Measurements from ENCODE around the gene DOK6.

Gene DOK6

DNA sequence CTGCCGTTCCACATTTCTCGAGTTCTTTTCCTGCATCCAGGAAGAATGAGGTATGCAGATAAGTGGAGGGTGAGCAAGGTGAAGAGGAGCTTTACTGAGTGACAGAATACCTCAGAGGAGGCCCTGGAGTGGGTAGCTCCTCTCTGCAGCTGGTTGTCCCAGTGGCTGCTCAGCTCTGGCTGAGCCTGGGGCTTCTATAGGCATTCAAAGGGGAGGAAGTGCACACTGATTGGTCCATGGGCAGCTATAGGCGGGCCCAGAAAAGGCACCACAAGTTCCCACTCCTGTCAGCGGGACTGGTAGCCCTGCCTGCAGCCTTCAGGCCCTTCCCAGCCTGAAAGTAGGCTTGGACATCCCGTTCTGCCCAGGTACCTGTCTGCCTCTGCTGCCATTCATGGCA lies 94.7 kb downstream of the DOK6 start:
- ChIA-PET CTCF (no interaction called here), POLR2A (no interaction called here)
- H3K4me3 ChIP-seq (ENCODE audit: low read depth, low read length): no peak overlapping the region
- DNase-seq (ENCODE audit: low read depth, low spot score): no peak
- TF ChIP-seq CTCF (IDR thresholded peaks at IDR 0.05; ENCODE audit: insufficient read depth, low read length, missing control alignments): no peak

DNA sequence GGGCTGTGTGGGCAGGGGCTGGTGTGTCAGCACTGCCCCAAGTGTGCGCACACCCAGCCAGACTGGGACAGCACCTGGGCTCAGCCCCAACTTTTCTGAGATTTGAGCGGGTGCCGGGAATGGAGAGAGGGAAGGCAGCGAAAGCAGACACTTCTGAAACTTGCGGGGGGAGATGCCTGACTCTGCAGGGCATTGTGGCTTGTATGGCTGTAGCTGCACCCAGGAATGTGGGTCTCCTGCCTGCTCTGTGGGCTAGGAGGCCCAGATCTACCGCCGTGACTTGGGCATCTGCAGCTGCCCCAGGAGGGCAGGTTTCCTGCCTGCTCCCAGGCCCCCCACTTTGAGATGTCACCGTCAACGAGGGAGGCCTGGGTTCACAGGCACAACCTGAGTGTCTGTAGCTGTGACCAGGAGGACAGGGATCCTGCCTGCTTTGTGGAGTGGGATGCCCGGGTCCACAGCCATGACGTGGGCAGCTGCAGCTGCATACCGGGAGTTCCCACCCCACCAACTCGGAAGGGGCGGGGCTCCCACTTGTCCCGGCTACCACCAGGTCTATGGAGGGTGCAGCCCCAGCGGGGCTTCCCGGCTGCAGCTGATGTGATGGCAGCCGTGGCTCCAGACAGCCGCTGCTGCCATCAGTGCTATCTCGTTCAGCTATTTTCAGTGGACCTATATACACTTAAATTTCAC lies 95.3 kb downstream of the DOK6 start:
- DNase-seq (ENCODE audit: low read depth, low spot score): no peak
- ChIA-PET POLR2A (no interaction called here), CTCF (no interaction called here)
- H3K4me3 ChIP-seq (ENCODE audit: low read depth, low read length): no peak overlapping the region
- TF ChIP-seq CTCF (IDR thresholded peaks at IDR 0.05; ENCODE audit: insufficient read depth, low read length, missing control alignments): no peak

DNA sequence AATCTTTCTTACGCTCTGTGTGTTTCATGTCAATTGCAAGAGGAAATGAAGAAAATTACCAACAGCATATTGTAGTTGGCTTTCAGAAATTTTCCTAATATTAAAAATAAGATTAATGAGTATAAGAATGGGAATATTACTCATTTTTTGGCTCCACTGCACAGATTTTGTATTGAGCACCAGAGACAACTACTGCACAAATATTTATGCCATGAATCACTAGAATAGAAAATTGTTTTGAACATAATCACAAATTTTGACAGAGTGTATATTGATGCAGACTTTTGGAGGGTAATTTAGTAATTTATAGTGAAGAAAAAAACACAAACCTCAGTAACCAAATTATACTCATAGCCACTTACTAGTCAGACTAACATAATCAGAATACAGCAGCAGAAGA lies 118.3 kb downstream of the DOK6 start:
- H3K4me3 ChIP-seq (ENCODE audit: low read depth, low read length): no peak overlapping the region
- ChIA-PET CTCF (no interaction called here), POLR2A (no interaction called here)
- TF ChIP-seq CTCF (IDR thresholded peaks at IDR 0.05; ENCODE audit: insufficient read depth, low read length, missing control alignments): no peak
- DNase-seq (ENCODE audit: low read depth, low spot score): no peak

GRCh38 chr18:69523582-69523981 lies 122.9 kb downstream of the DOK6 start:
- ChIA-PET CTCF (no interaction called here), POLR2A (no interaction called here)
- no peak overlapping the region for H3K4me3 ChIP-seq (ENCODE audit: low read depth, low read length)
- no peak for TF ChIP-seq CTCF (IDR thresholded peaks at IDR 0.05; ENCODE audit: insufficient read depth, low read length, missing control alignments)
- DNase-seq (ENCODE audit: low read depth, low spot score): no peak

DNA sequence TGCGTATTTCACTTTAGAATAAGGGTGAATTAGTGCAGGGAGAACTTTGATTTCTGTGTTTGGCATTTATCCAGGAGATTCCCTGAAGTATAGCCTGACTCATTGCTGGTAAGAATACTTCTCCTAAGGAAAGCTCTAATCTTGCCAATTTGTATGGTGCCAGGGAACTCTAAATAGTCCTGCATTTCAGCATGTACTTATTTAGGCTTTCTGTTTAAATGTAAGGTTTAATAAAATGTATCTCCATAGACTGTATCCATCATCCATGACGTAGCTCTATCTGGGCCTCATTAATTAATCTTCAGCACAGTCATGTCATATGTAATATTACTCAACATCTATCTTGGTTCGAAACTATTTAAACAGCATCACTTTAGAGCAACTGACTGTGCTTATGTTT lies 127.7 kb downstream of the DOK6 start:
- DNase-seq (ENCODE audit: low read depth, low spot score): no peak
- ChIA-PET POLR2A (no interaction called here), CTCF (no interaction called here)
- TF ChIP-seq CTCF (IDR thresholded peaks at IDR 0.05; ENCODE audit: insufficient read depth, low read length, missing control alignments): no peak
- H3K4me3 ChIP-seq (ENCODE audit: low read depth, low read length): no peak overlapping the region

DNA sequence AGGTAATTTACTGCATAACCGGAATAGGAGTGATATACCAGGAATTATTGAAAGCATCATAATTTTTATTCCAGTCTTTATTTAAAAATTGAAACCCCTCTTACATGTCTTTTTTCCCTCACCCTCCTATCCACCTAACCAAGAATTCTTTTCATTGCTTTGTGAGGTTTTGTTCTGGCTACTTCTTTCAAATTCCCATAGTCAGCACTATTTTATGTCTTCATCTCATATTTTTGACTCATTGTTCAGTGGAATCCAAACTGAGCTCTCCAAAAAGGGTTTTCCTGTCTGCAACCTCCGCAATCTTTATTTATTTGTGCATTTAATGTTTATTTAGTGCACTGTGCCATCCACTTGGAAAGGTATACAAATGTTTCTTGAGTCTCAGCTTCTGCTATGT lies 128.5 kb downstream of the DOK6 start:
- POLR2A ChIA-PET: no interaction called here
- CTCF ChIA-PET: no interaction called here

More for the DNA sequence above, 128.5 kb downstream of the DOK6 start:
- no peak overlapping the region for H3K4me3 ChIP-seq (ENCODE audit: low read depth, low read length)
- no peak for DNase-seq (ENCODE audit: low read depth, low spot score)
- no peak for TF ChIP-seq CTCF (IDR thresholded peaks at IDR 0.05; ENCODE audit: insufficient read depth, low read length, missing control alignments)

All from AG04449 (cell line).